Neuronal stem cell (in vitro differentiated cells): ENCODE results near the gene EID2B. TPM values are rescaled to one million over a fixed set of nuclear protein-coding genes. Genes with fewer than 3 reads are reported as not detected.

Experiments
- DNase-seq: peaks from one replicate; pipeline ENCODE4 v3.0.0-alpha.2; 2013; ENCODE audit warnings: low spot score
- H2AFZ ChIP-seq: one replicate; pipeline ENCODE4 v1.6.1; 2013; ENCODE audit warnings: mild to moderate bottlenecking, low read length, inconsistent platforms
- H2AK5ac ChIP-seq: 2 replicates; pipeline ENCODE4 v1.6.1; 2013; ENCODE audit warnings: low read depth, mild to moderate bottlenecking, inconsistent platforms, low read length, moderate library complexity, mixed read lengths
- H2BK120ac ChIP-seq: 2 replicates; pipeline ENCODE4 v1.6.1; 2013; ENCODE audit warnings: low read depth, mild to moderate bottlenecking, inconsistent platforms, low read length, moderate library complexity, mixed read lengths
- H2BK12ac ChIP-seq: one replicate; pipeline ENCODE4 v1.6.1; 2013; ENCODE audit warnings: low read length, inconsistent platforms
- H2BK15ac ChIP-seq: 2 replicates; pipeline ENCODE4 v1.6.1; 2013; ENCODE audit warnings: mild to moderate bottlenecking, low read length, inconsistent platforms, mixed read lengths
- H2BK5ac ChIP-seq: one replicate; pipeline ENCODE4 v1.6.1; 2013; ENCODE audit warnings: inconsistent platforms, mild to moderate bottlenecking, low read length, moderate library complexity
- H3K14ac ChIP-seq: one replicate; pipeline ENCODE4 v1.6.1; 2013; ENCODE audit warnings: low read length, inconsistent platforms
- H3K18ac ChIP-seq: 2 replicates; pipeline ENCODE4 v1.6.1; 2013; ENCODE audit warnings: low read length, inconsistent platforms
- H3K23ac ChIP-seq: 2 replicates; pipeline ENCODE4 v1.6.1; 2013; ENCODE audit warnings: low read depth, mild to moderate bottlenecking, mixed read lengths, low read length, inconsistent platforms; ENCODE audit not compliant: poor library complexity
- H3K27ac ChIP-seq: replicated peaks from 3 replicates; pipeline ENCODE4 v1.5.1; 2013; ENCODE audit warnings: low read length, inconsistent platforms
- H3K27me3 ChIP-seq, 3 experiments: 2 replicates each; pipeline ENCODE4 v1.6.1; 2013; ENCODE audit warnings: low read length in 3 of 3, mild to moderate bottlenecking in 2 of 3, inconsistent platforms in 1 of 3, low read depth in 1 of 3, mixed read lengths in 1 of 3, moderate library complexity in 1 of 3; ENCODE audit not compliant: control insufficient read depth in 3 of 3, insufficient read depth in 3 of 3
- H3K36me3 ChIP-seq, 2 donors: replicated peaks in 1 of 2; 2 replicates each; pipeline ENCODE4 v1.6.1; 2013; ENCODE audit warnings: low read length in 2 of 2; ENCODE audit not compliant: control insufficient read depth in 2 of 2, insufficient read depth in 2 of 2
- H3K4ac ChIP-seq: 2 replicates; pipeline ENCODE4 v1.6.1; 2013; ENCODE audit warnings: inconsistent platforms, mild to moderate bottlenecking, low read length, moderate library complexity
- H3K4me1 ChIP-seq, 2 donors: 1 replicate in 1 of 2; 2 replicates in 1 of 2; pipeline ENCODE4 v1.6.1; 2013; ENCODE audit warnings: low read length in 2 of 2, low read depth in 1 of 2; ENCODE audit not compliant: control insufficient read depth in 2 of 2, insufficient read depth in 1 of 2
- H3K4me2 ChIP-seq: one replicate; pipeline ENCODE4 v1.6.1; 2013; ENCODE audit warnings: mild to moderate bottlenecking, low read length, inconsistent platforms; ENCODE audit not compliant: insufficient read depth, poor library complexity, severe bottlenecking
- H3K4me3 ChIP-seq, 2 donors: 2 replicates each; pipeline ENCODE4 v1.5.1; 2013; ENCODE audit warnings: low read length in 2 of 2, mild to moderate bottlenecking in 2 of 2, inconsistent platforms in 1 of 2, moderate library complexity in 1 of 2
- H3K79me1 ChIP-seq: one replicate; pipeline ENCODE4 v1.6.1; 2013; ENCODE audit warnings: low read depth, mild to moderate bottlenecking, inconsistent platforms, low read length, moderate library complexity
- H3K9ac ChIP-seq: one replicate; pipeline ENCODE4 v1.6.1; 2013; ENCODE audit warnings: mild to moderate bottlenecking, low read depth, low read length, inconsistent platforms; ENCODE audit not compliant: poor library complexity
- H3K9me3 ChIP-seq, 2 donors: replicated peaks in 1 of 2; 2 replicates each; pipeline versions ENCODE3 to v1.6.1; 2013; ENCODE audit warnings: low read length in 2 of 2, mild to moderate bottlenecking in 2 of 2, inconsistent platforms in 1 of 2, low read depth in 1 of 2, mixed read lengths in 1 of 2, moderate library complexity in 1 of 2; ENCODE audit not compliant: control insufficient read depth in 2 of 2, insufficient read depth in 1 of 2
- H4K8ac ChIP-seq: one replicate; pipeline ENCODE4 v1.6.1; 2013; ENCODE audit warnings: low read depth, mild to moderate bottlenecking, inconsistent platforms, low read length, moderate library complexity
- H4K91ac ChIP-seq: one replicate; pipeline ENCODE4 v1.6.1; 2013; ENCODE audit warnings: low read length, low read depth, mild to moderate bottlenecking, inconsistent platforms; ENCODE audit not compliant: poor library complexity
- WGBS, 2 donors: extraction: QIAGEN DNeasy Blood & Tissue Kit; methylation state at CpG; one replicate each; pipeline ENCODE4 v1.1.7; 2013; ENCODE audit warnings: missing lambda C conversion rate in 2 of 2, mixed read lengths in 1 of 2; ENCODE audit not compliant: insufficient read length in 2 of 2, insufficient replicate concordance in 1 of 2; ENCODE audit errors: extremely low coverage in 2 of 2; 5-methylcytosine and 5-hydroxymethylcytosine counted together
- polyA plus RNA-seq, 2 experiments: library from polyadenylated mRNA; stranded (reverse); fragments of 200-250 nt; gene quantifications; one replicate each; pipeline ENCODE4 v1.2.3, GENCODE V29; 2013

The EID2B gene
- 9.6 TPM for polyA plus RNA-seq (2013, experiment 1 of 2)
- 10.4 TPM for polyA plus RNA-seq (2013, experiment 2 of 2)

- peak within 1 kb of the TSS; percentile 79 to 96 for H3K4me3 ChIP-seq
- H2BK120ac ChIP-seq = no peak within 1 kb of the TSS
- H2BK12ac ChIP-seq = no peak within 1 kb of the TSS
- H3K36me3 ChIP-seq = peaks cover 0 to 19% of the 10 kb centered on the region in 2 donors
- peak within 1 kb of the TSS; percentile 59 for H3K4me2 ChIP-seq
- H2BK5ac ChIP-seq = no peak within 1 kb of the TSS
- no peak within 1 kb of the TSS for H3K4ac ChIP-seq
- no peak within 1 kb of the TSS for H3K14ac ChIP-seq
- no CpG with 5 or more reads among the region's 65 CpGs for WGBS, 2 donors
- H3K18ac ChIP-seq = peak within 1 kb of the TSS; percentile 89
- peak within 1 kb of the TSS; percentile 92 for H3K9ac ChIP-seq
- H3K79me1 ChIP-seq = peaks cover 3% of the 10 kb centered on the region
- H3K23ac ChIP-seq = no peak within 1 kb of the TSS
- no peak within 1 kb of the TSS for H2BK15ac ChIP-seq
- no peak within 1 kb of the TSS for H4K8ac ChIP-seq
- DNase-seq = peak; percentile 98
- H3K4me1 ChIP-seq = no peaks in the 10 kb centered on the region
- no peaks in the 10 kb centered on the region for H3K27me3 ChIP-seq
- H2AFZ ChIP-seq = peak within 1 kb of the TSS; percentile 90
- no peak within 1 kb of the TSS for H4K91ac ChIP-seq
- H3K27ac ChIP-seq = no peak within 1 kb of the TSS
- H3K9me3 ChIP-seq = peaks cover 0 to 4% of the 10 kb centered on the region in 2 donors
- H2AK5ac ChIP-seq = no peak within 1 kb of the TSS
Measured at GRCh38 chr19:39532233-39533002, at the start of gene EID2B. EID2B (minus strand) TSS chr19:39532852; CDS start chr19:39532802, 50 bp downstream.

- no peak overlapping the region for H3K9ac ChIP-seq
- peaks cover 0 to 1% of the 10 kb centered on the region in 2 donors for H3K36me3 ChIP-seq
- H3K27me3 ChIP-seq = peaks cover 0 to 7% (median 0%) of the 10 kb centered on the region in 3 experiments
- H3K23ac ChIP-seq = no peak overlapping the region
- peak overlapping the region in 1 of 2 donors; percentile 45 for H3K4me3 ChIP-seq
- no peak overlapping the region for H3K4me2 ChIP-seq
- no peak overlapping the region for H3K14ac ChIP-seq
- no peak for DNase-seq
- H3K4me1 ChIP-seq = no peaks in the 10 kb centered on the region
- no peak overlapping the region for H2BK12ac ChIP-seq
- whole genome bisulfite sequencing, 2 donors = no CpG with 5 or more reads among the region's 4 CpGs
- no peak overlapping the region for H3K18ac ChIP-seq
- H2AK5ac ChIP-seq = no peak overlapping the region
- no peak overlapping the region for H3K4ac ChIP-seq
- H2BK5ac ChIP-seq = no peak overlapping the region
- H2BK15ac ChIP-seq = no peak overlapping the region
- no peak overlapping the region for H2BK120ac ChIP-seq
- no peak overlapping the region for H4K91ac ChIP-seq
- no peak overlapping the region for H4K8ac ChIP-seq
- no peak overlapping the region for H2AFZ ChIP-seq
- H3K27ac ChIP-seq = no peak overlapping the region
- H3K79me1 ChIP-seq = no peaks in the 10 kb centered on the region
- peaks cover 0 to 2% of the 10 kb centered on the region in 2 donors for H3K9me3 ChIP-seq
Measured at GRCh38 chr19:39582442-39582841, 49.8 kb upstream of the EID2B start.

- no peak overlapping the region for H2AK5ac ChIP-seq
- H3K4me3 ChIP-seq = no peak overlapping the region
- H3K9me3 ChIP-seq = no peaks in the 10 kb centered on the region
- H3K4me1 ChIP-seq = no peaks in the 10 kb centered on the region
- no peak overlapping the region for H3K4ac ChIP-seq
- H3K36me3 ChIP-seq = no peaks in the 10 kb centered on the region
- H3K27me3 ChIP-seq = peaks cover 0 to 10% (median 2%) of the 10 kb centered on the region in 3 experiments
- WGBS, 2 donors = no CpG with 5 or more reads among the region's 3 CpGs
- H3K14ac ChIP-seq = no peak overlapping the region
- no peaks in the 10 kb centered on the region for H3K79me1 ChIP-seq
- no peak overlapping the region for H3K18ac ChIP-seq
- no peak overlapping the region for H3K27ac ChIP-seq
- no peak overlapping the region for H3K9ac ChIP-seq
- no peak overlapping the region for H2BK5ac ChIP-seq
- no peak for DNase-seq
- H3K23ac ChIP-seq = no peak overlapping the region
- no peak overlapping the region for H2AFZ ChIP-seq
- H2BK12ac ChIP-seq = no peak overlapping the region
- H2BK15ac ChIP-seq = no peak overlapping the region
- H3K4me2 ChIP-seq = no peak overlapping the region
- no peak overlapping the region for H4K8ac ChIP-seq
- no peak overlapping the region for H2BK120ac ChIP-seq
- no peak overlapping the region for H4K91ac ChIP-seq
Measured at GRCh38 chr19:39568604-39569003, 36.0 kb upstream of the EID2B start.

- peaks cover 0 to 10% (median 2%) of the 10 kb centered on the region in 3 experiments for H3K27me3 ChIP-seq
- no peak overlapping the region for H2BK5ac ChIP-seq
- H3K9ac ChIP-seq = no peak overlapping the region
- H3K27ac ChIP-seq = no peak overlapping the region
- H3K9me3 ChIP-seq = no peaks in the 10 kb centered on the region
- H3K4me1 ChIP-seq = no peaks in the 10 kb centered on the region
- no peak overlapping the region for H3K14ac ChIP-seq
- no peak overlapping the region for H3K4me2 ChIP-seq
- no peak overlapping the region for H2BK12ac ChIP-seq
- no peak overlapping the region for H3K23ac ChIP-seq
- WGBS, 2 donors = no CpG with 5 or more reads among the region's 3 CpGs
- H3K79me1 ChIP-seq = no peaks in the 10 kb centered on the region
- H2AFZ ChIP-seq = no peak overlapping the region
- no peak overlapping the region for H4K8ac ChIP-seq
- H2BK120ac ChIP-seq = no peak overlapping the region
- no peak overlapping the region for H3K18ac ChIP-seq
- H2BK15ac ChIP-seq = no peak overlapping the region
- H3K36me3 ChIP-seq = no peaks in the 10 kb centered on the region
- no peak overlapping the region for H3K4me3 ChIP-seq
- no peak overlapping the region for H3K4ac ChIP-seq
- H4K91ac ChIP-seq = no peak overlapping the region
- no peak for DNase-seq
- no peak overlapping the region for H2AK5ac ChIP-seq
Measured at GRCh38 chr19:39566064-39566463, 33.4 kb upstream of the EID2B start.
